ENCODE data around the gene TAL2.

DNA sequence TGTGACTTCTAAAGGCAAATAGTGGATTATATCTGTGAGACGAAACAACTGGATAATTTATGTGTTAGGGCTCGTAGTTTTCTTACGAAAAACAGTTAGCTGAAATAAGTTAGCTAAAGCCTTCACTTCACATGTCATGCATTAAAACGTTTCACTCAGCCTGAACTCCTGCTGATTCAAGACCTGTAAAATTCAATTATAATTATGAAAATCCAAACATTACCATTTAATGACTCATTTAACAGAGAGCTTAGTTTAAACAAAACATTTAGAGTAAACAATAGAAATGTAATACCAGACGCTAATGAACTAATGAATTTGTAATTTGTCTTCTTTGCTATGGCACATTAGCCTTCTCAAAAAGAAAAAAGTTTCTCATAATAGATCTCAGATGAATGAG, 1.7 kb downstream of the TAL2 start:
- TF ChIP-seq FUS (optimal IDR thresholded peaks at IDR 0.05; ENCODE audit: low read depth, low read length) (no peak), ZFPM2 (CRISPR knock-in tag; IDR thresholded peaks at IDR 0.05) (no peak), ELF4 (CRISPR knock-in tag; IDR thresholded peaks at IDR 0.05) (no peak)
- TF ChIP-seq, protein P1, sequence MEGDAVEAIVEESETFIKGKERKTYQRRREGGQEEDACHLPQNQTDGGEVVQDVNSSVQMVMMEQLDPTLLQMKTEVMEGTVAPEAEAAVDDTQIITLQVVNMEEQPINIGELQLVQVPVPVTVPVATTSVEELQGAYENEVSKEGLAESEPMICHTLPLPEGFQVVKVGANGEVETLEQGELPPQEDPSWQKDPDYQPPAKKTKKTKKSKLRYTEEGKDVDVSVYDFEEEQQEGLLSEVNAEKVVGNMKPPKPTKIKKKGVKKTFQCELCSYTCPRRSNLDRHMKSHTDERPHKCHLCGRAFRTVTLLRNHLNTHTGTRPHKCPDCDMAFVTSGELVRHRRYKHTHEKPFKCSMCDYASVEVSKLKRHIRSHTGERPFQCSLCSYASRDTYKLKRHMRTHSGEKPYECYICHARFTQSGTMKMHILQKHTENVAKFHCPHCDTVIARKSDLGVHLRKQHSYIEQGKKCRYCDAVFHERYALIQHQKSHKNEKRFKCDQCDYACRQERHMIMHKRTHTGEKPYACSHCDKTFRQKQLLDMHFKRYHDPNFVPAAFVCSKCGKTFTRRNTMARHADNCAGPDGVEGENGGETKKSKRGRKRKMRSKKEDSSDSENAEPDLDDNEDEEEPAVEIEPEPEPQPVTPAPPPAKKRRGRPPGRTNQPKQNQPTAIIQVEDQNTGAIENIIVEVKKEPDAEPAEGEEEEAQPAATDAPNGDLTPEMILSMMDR (IDR thresholded peaks at IDR 0.05 in 2 of 3, conservative IDR thresholded peaks at IDR 0.05 in 1 of 3; ENCODE audit: insufficient read depth in 2 of 3, low read depth in 1 of 3, low read length in 3 of 3), result no peak

Measured in K562 (cell line).